Measurements from ENCODE around the gene EFNA3.

EFNA3 gene, protein sequence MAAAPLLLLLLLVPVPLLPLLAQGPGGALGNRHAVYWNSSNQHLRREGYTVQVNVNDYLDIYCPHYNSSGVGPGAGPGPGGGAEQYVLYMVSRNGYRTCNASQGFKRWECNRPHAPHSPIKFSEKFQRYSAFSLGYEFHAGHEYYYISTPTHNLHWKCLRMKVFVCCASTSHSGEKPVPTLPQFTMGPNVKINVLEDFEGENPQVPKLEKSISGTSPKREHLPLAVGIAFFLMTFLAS

DNA sequence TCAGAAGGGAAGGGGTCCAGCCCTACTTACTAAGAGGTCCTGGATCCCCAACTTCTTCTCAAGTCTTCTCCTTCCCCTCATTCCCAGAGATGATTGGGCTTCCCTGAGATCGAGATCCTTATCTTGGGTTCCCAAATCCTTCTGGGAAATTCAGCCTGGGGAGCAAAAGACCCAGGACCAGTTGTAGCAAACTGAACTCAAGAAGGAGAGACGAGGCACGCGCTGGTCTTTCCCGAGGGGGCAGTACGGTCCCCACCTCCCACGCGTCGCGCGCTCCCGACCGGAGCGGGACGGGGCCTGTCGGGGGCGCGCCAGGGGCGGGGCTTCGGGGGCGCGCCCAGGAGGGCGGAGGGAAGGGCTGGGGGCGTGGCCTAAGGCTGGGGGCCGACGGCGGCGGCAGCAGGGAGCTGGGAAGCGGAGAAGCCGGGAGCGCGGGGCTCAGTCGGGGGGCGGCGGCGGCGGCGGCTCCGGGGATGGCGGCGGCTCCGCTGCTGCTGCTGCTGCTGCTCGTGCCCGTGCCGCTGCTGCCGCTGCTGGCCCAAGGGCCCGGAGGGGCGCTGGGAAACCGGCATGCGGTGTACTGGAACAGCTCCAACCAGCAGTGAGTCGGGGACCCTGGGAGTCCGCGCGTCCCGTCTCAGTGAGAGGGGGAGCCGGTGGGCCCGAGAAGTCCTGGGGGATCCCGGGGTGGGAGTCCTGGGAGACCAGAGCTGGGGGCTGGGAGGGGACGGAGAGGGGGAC lies at the start of gene EFNA3:
TSS of gene EFNA3 (plus strand) at position 369 of the 741 bp plus-strand sequence. CDS start at position 474, 105 bp downstream.
- peak; percentile 91 for DNase-seq

DNA sequence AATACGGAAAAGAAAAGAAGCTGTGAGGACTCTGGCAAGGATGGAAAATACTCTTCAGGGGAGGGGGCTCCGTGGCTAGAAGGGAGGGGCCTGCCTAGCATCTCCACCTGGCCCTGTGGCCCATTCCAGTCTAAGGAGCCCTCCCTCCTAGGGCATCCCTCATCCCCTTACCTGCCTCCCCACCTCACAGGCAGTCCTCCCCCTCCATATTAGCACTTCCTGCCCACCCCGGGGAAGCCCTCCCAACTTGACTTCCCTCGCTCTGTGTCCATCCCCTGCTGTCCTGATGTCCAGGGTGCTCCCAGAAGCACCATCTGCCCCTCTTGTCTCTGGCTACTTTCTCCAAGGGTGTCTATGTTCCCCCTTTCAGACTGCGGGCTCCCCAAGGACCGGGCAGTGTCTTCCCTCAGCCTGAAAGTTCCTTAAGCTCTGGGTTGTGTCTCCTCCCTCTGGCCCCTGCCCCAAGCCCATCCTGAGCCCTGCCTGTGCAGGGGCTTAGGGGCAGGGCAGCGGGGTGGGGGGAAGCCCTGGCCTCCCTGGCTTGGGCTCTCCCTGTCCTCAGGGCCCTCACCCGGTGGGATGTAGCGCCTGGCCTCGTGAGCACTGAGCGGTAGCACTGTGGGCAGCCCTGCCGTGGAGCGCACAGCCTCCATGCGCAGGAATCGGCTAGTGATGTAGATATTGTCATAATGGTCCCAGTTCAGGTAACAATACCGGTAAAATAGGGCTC lies 49.0 kb upstream of the EFNA3 start:
- no peak for DNase-seq

DNA sequence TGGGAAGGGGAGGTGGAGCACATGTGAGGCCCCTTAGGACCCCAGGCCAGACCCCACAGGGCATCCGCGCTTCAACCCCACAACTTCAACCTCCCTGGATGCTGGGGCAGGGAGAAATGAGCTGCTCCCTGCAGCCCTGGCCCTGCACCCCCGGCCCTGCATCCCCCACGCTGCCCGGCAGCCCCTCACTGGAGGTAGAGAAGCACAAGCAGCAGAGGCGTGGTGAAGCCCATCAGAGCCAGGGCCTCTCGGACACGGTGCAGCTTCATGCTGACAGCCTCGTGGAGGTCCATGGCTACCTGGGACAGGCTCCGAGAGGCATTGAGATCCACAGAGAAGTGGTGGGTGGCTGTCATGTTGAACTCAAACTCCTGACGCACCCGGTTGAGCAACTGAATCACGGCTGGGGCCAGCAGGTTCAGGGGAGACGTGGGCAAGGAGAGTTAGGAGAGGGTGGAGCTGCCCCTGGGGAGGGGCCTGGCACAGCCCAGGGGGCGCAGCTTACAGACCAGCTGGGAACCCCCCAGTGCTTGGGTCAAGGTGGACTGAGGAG lies 48.3 kb upstream of the EFNA3 start:
- DNase-seq, result no peak

DNA sequence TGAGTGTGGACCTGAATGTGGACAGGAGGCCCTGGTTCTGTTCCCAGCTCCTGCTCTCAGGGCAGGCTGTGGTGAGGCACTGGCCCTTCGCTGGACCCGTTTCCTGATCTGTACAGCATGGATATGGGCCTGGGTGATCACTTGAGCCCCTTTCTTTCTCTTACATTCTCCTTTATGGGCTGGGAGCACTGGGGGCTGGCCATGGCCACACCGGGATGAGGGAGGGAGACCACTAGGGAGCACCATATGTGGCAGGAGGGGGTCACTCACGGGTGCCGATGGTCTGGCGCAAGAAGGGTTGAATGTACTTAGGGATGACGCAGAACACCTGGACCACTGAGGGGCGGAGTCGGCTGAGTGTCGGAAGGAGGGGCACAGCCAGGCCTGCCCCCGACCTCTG lies 47.7 kb upstream of the EFNA3 start:
- DNase-seq, result no peak

DNA sequence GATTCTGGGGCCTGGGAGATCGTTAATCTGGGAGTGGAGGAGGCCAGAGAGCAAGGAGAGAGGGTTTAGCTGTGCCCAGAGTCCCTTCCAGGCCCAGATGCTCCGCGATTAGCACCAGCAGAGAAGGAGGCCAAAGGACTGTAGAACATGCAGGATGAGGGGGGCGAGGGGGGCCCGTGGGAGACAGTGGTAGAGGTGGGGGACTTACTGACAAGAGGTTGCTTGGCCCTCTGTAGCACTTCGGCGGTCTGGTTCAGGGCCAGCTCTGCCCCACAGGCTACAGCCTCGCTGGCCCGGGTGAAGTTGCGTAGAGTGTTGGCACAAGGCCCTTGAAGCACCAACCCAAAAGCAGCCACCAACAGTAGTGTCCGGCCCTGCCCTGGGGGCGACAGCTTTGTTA lies 45.8 kb upstream of the EFNA3 start:
- DNase-seq, result no peak

DNA sequence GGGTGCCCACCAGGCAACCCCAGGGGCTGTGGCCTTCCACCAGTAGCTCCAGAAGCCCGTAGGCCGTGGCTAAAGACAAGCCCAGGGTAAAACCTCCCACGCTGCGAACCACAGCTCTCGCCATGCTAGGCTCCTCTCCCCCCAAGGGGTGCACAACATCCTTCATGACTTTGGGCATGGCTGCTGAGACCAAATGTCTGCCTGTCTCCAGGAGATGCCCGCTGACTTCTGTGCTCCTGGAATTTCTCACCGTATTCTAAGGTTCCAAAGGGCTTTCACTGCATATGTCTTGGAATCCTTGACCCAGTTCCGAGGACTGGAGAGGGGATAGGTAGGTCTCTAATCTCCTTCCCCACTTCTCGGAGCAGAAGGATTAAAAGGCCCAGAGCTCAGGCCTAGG lies 45.1 kb upstream of the EFNA3 start, which contains the start of the genes DCST1 and DCST2:
TSS of gene DCST1 (plus strand) at position 301 of the 400 bp plus-strand sequence. CDS start 213 bp downstream, outside the sequence.
TSS of gene DCST2 (minus strand) at position 258 of the 400 bp plus-strand sequence. CDS start at position 178, 80 bp downstream.
- no peak for DNase-seq

DNA sequence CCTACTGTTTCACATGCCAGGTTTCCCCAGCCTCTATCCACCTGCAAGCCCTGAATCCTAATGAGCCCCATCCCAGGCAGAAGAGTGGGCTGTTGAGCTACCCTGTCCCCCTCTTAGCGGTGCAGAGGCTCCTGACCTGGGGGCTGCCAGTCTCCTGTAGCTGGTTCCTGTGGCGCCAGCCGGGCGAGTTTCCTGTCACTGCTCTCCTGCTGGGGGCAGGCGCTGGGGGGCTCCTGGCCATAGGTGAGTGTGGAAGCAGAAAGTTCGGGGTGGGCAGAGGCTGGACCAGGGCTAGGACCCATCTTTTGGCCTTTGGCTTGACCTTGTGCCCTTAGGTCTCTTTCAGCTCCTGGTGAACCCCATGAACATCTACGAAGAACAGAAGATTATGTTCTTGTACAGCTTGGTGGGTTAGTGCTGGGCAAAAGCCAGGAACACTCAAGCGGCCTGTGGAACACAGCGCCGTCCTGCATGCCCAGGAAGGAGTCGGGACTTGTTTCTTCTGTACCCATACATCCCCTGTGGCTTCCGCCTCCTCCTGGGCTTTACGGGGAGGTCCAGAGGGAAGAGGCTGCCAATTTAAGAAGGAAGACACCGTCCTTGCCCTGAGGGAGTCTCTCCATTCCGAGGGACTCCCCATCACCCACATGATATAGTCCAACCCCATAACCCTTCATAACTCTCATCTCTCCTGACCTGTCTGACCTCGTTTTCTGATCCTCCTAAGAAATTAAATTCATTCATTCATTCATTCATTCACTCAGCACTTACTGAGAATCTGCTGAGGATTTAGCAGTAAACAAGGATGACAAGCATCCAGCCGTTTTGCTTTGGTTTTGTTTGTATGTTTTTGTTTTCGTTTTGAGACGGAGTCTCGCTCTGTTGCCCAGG lies 44.1 kb upstream of the EFNA3 start:
- no peak for DNase-seq

DNA sequence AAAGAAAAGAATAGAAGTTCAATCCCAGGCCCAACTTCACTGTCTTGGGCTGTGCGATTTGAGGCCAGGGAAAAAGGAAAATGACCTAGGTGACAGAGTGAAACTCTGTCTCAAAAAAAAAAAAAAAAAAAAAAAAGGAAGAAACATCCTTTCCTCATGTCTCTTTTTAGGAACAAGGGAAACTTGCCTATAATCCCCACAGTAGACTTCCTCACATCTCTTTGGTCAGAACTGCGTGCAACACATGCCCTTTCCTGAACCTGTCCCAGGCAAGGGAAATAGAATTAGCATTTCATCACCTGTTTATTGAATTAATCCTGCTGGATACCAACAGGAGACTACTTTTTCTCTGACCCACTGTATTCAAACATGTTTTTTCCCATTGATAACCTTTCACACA lies 42.7 kb upstream of the EFNA3 start:
- DNase-seq, result no peak

DNA sequence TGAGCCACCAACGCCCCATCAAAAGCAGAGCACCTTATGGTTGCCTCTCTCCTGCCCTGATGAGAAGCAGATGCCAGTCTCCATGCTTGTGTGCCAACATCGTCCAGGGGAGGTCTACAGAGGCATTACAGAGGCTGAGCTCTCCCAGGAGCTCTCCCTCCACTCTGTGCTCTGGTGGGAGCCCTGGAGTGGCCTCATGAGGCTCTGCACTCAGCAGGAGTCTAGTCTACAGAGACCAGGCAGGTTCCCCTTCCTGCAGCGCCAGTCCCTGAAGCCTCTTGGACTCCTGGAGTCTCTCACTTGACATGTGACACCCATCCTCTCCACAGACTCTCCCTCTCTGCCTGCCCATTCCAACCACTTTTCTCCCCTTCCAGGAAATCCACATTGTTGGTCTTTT lies 41.6 kb upstream of the EFNA3 start:
- no peak for DNase-seq

DNA sequence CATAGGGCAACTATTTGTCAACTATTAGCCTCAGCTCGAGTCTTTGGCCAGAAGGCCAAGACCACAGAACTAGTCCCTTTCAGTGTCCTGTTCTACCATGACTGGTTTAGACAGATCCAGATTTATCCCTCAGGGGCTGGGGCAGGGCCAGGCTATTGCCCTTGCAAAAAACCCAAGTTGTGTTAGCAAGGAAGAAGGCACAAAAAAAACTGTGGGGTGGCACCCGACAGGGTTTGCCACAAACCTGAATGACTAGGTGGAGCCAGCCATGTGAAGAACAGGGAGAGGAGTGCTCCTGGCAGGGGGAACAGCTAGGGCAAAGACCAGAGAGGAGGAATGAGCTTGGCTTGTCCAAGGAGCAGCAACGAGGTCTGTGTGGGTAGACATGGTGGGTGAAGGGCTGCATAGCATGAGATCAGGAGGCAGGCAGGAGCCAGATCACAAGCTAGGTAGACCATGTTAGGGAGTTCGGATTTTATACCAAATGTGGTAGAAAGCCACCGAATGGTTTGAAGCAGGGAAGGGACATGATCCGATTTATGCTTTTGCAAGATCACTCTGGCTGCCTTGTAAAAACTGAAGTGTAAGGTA lies 40.7 kb upstream of the EFNA3 start:
- no peak for DNase-seq

DNA sequence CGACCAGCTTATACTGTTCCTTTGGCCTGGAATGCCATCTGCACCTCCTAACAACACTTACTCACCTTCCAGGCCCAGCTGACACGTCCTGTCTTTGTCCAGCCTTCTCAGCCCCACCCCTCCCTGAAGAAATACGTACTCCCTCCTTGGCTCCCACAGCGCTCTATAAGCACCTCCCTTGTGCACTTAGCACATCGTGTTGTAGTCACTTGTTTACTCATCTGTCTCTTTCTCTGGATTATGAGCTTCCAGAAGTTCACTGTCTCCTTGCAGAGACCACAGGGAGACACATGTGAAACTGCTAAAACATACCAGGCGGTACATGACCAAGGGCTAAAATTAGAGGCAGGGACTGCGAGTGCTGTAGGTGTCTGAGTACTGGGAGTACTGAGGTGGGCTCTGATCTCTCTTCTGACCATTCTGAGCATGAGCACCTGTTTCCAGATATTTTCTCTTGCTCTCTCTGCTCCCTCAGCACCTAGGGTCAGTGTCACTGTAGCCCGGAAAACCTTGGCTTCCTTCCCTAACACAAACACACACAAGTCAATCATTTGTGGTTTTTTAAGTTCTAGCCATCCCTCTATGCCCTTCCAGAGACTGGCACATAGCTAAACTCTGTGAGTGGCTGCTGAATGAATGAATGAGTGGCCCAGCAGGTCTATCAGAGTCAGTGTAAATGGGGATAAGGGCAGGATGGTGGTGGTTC lies 39.9 kb upstream of the EFNA3 start:
- DNase-seq, result no peak

DNA sequence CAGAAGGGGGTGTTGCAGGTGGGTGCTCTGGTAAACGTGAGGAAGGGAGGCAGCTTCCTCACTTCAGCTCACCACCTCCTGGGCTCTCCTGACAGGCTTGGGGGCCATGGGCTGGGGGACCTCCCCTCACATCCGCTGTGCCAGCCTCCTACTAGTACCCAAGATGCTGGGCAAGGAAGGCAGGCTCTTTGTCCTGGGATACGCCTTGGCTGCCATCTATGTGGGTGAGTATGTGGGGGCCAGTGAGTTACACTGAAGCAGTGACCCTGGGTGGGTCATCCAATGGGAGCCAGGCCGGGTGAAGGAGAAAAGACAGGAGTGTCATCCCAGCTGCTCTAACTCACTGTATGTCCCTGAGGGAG lies 39.3 kb upstream of the EFNA3 start:
- no peak for DNase-seq

DNA sequence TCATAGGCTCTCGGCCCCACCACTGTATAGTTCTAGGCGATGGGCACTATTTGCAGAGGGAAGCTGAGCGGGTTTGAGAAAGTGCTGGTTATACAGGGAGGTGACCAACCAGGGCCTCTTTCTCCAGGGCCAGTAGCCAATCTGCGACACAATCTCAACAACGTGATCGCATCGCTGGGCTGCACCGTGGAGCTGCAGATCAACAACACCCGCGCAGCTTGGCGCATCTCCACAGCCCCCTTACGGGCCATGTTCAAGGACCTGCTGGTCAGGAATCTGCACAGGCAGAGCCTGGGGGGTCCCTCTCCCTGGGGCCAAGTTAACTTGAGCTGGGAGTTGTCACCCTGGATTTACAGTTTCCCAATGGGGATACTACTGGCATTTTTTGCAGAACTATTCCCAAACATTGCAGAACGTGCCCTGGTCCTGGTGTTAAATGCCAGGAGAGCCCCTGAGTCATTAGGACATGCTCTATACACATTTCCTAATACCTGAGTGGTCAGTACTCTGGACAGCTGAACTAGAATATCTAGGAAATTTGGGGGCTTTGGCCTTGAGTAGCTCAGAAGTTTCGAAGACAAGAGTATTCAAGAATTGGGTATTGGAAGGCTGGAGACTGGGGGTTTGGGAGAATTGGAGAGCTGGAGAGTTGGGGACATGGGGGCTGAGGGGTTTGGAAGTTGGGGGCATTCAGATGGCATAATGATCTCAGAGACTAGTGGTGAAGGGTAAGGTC lies 38.1 kb upstream of the EFNA3 start:
- no peak for DNase-seq

DNA sequence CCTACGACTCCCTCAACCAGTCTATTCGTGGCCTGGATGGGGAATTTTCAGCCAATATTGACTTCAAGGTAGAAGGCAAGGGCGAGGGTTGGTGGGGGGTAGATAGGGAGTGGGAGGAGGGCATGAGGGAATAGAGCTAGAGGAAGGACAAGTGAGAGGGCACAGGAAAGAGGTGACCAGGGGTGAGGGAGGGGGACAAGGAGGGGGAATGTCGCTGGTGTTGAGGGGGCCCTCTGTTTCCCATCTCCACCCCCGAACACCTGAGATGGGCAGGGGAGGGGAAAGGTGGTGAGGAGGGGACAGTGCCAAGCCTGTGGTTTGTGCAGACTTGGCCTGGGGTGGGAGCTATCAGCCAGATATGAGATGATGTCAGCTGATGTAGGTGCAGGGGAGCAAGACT lies 35.8 kb upstream of the EFNA3 start:
- no peak for DNase-seq

DNA sequence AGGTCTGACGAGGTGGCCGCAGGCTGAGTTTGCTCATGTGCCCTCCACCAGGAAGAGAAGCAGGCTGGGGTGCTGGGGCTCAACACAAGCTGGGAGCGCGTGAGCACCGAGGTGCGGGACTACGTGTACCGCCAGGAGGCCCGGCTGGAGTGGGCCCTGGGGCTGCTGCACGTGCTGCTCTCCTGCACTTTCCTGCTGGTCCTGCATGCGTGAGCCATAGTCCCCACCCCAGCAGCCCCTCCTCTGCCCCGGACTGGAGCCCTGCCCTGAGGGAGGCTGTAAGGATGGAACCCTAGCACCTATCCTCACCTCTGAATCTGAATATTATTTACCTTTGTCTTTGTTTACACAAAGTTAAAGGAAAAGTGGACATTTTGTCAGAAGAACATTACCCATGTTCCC lies 35.3 kb upstream of the EFNA3 start:
- DNase-seq, result no peak

DNA sequence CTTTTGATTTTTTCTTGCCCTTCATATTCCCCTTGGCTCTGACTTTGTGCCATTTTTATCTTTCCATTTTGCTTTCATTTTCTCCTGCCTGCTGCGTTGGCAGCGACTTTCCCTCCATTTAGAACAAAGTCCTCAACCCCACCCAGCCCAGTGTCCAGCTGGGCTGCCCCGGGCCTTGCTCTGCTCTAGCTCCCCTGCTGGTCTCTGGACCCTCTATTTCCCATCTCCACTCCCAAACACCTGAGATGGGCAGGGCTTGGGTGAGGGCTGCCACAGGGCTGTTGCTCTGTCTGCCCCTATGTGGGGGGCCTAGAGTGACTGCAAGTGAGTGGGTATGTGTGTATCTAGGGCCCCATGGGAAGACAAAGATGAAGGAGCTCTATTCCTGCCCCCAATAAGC lies 34.8 kb upstream of the EFNA3 start:
- DNase-seq, result no peak

DNA sequence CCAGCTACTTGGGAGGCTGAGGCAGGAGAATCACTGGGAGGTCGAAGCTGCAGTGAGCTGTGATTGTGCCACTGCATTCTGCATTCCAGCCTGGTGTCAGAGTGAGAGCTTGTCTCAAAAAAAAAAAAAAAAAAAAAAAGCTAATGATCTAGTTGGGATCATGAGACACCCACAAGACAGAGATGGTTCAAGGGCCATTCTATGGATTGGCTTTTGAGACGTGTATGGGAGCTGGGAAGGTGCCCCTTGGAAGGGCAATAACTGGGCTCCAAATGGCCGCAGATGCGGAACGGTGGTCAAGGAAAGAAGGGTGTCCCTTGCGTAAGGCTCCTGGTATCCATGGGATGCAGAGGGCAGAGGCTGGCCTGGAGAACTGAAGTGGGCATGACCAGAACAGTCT lies 34.3 kb upstream of the EFNA3 start:
- DNase-seq, result no peak

DNA sequence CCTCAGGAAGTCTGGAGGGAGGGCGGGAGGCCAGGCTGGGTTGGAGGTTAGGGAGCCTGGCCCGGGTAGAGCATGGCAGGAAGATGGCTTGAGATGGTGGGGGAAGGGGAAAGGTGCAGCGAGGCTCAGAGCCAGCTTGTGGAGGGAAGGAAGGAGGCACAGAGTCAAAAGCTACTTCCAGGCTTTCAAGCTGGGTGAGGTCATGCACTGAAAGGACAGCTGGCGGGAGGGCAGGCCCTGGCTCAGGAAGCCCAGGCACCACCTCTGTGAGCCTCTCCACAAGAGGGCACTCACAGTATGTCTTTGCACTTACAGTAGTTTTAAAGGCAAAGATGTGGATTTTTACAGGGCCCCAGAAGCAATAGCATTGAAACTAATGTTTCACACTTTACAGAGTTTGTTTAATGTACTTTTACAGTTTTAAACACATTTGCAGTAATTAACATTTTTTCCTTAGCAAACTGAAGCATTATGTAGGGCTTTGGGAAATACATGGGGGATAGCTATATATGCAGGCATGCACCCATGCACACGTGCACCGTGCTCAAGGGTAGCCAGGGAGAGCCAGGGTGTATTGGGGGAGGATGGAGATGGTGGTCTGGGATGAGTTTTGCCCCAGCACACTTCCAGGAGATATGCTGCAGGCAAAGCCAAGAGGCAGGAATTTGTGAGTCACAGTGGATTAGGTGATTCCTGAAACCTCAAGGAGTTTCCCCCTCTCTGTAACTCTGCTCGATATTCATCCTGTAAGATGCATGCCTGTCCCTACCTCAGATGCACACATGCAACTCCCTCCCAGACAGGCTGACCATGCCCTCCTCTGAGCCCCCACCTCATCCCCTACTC lies 33.6 kb upstream of the EFNA3 start:
- DNase-seq, result peak; percentile 90

DNA sequence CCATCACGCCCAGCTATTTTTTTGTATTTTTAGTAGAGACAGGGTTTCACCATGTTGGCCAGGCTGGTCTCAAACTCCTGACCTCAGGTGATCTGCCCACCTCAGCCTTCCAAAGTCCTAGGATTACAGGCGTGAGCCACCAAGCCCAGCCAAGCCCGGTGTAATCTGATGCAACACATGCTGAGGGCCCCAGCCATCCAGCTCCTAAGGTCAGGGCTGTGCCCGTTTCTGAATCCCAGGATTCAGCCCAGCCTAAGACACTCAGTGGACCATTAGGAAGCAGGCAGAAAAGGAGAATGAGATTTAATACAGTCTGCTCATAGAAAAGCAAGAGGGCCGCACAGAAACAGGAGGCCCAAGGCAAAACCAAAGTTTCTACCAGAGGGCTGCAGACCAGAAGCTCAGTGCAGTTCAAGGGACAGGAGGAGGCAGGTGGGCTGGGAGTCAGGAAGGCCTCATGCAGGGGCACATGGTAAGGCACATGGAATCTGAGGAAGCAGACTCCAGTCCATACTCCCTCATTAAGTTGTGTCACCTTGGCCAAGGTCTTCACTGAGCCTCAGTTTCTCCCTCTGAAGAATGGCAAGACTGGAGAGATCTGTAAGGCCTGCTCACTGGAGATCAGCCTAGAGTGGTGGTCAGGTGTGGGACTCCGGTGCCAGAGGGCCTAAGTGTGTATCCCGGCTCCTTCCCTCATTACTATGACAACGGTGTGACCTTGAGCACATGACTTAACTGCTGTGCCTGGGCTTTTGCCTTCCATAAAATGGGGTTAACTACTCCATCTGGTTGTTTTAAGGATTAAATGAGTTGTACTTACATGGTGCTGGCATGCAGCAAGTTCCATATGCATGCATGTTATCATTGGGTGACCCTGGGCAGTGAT lies 29.9 kb upstream of the EFNA3 start:
- DNase-seq, result peak; percentile 42

All from NCI-H82 (cell line).